Endothelial cell (in vitro differentiated cells): ENCODE data around the gene RAB3B. TPM values are rescaled to one million over a fixed set of nuclear protein-coding genes. Genes with fewer than 3 reads are reported as not detected.

Experiments
- DNase-seq: peaks from one replicate; pipeline ENCODE4 v3.0.0; 2021; ENCODE audit warnings: low spot score
- H3K27ac Mint-ChIP-seq: one replicate; pipeline ENCODE4 v1.8.0; 2021; ENCODE audit warnings: mixed read lengths, inconsistent platforms; ENCODE audit not compliant: unreplicated experiment
- H3K27me3 Mint-ChIP-seq: one replicate; pipeline ENCODE4 v1.8.0; 2021; ENCODE audit warnings: mild to moderate bottlenecking, moderate library complexity, mixed read lengths, inconsistent platforms; ENCODE audit not compliant: unreplicated experiment
- H3K36me3 Mint-ChIP-seq: one replicate; pipeline ENCODE4 v1.8.0; 2021; ENCODE audit warnings: mild to moderate bottlenecking, low read depth, mixed read lengths, inconsistent platforms; ENCODE audit not compliant: unreplicated experiment
- H3K4me1 Mint-ChIP-seq: one replicate; pipeline ENCODE4 v1.8.0; 2021; ENCODE audit warnings: mild to moderate bottlenecking, mixed read lengths, inconsistent platforms; ENCODE audit not compliant: unreplicated experiment
- H3K4me3 Mint-ChIP-seq: one replicate; pipeline ENCODE4 v1.8.0; 2021; ENCODE audit warnings: mild to moderate bottlenecking, mixed read lengths, inconsistent platforms; ENCODE audit not compliant: unreplicated experiment
- H3K9me3 Mint-ChIP-seq: one replicate; pipeline ENCODE4 v1.8.0; 2021; ENCODE audit warnings: mixed read lengths, inconsistent platforms; ENCODE audit not compliant: unreplicated experiment
- total RNA-seq: library from RNA; stranded (reverse); fragmentation: NEBNext Ultra II Directional; extraction: Animal tissue kit (Norgen Biotek cat#: 25700); gene quantifications from one replicate; pipeline ENCODE4 v1.2.1, GENCODE V29; 2021; ENCODE audit not compliant: unreplicated experiment
- TF ChIP-seq, protein P1 (sequence below): fragments of 200-600 bp; sonication (generic); IDR thresholded peaks from one replicate; pipeline ENCODE4 v1.5.0; 2021; ENCODE audit warnings: antibody characterized with exemption; ENCODE audit not compliant: unreplicated experiment

The RAB3B gene
- total RNA-seq, 1 donor from 2014 or later: 15.1 TPM

DNA sequence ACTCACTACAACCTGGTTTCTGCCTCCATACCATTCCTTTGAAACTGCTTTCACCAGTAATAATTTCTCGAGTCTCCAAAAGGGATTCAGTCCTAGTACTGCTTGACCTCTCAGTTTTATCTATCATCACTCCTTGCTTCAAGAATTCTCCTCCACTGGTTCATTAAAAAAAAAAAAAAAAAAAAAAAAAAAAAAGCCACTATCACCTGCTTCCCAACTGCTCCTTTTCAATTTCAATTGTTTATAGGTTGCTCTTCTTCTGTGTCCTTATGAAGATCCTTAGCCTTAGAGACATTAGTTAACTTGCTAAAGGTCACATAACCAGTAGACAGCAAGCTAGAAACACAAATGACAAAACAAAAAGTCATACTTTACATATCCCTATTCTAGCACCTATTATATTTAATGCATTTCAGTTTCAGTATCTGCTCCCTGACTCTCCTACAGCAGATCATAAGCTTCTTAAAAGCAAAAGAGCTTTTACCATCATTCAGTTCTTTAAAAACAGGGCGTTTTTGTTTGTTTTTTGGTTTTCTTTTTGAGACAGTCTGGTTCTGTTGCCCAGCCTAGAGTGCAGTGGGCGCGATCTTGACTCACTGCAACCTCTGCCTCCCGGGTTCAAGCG lies 119.0 kb downstream of the RAB3B start:
- Mint-ChIP-seq H3K36me3 (no peaks in the 10 kb centered on the region), H3K27ac (no peak overlapping the region), H3K9me3 (no peaks in the 10 kb centered on the region), H3K27me3 (peaks cover 2% of the 10 kb centered on the region), H3K4me1 (peaks cover 19% of the 10 kb centered on the region), H3K4me3 (no peak overlapping the region)
- DNase-seq: no peak
- TF ChIP-seq, protein P1, sequence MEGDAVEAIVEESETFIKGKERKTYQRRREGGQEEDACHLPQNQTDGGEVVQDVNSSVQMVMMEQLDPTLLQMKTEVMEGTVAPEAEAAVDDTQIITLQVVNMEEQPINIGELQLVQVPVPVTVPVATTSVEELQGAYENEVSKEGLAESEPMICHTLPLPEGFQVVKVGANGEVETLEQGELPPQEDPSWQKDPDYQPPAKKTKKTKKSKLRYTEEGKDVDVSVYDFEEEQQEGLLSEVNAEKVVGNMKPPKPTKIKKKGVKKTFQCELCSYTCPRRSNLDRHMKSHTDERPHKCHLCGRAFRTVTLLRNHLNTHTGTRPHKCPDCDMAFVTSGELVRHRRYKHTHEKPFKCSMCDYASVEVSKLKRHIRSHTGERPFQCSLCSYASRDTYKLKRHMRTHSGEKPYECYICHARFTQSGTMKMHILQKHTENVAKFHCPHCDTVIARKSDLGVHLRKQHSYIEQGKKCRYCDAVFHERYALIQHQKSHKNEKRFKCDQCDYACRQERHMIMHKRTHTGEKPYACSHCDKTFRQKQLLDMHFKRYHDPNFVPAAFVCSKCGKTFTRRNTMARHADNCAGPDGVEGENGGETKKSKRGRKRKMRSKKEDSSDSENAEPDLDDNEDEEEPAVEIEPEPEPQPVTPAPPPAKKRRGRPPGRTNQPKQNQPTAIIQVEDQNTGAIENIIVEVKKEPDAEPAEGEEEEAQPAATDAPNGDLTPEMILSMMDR: no peak

- no peak overlapping the region for H3K27ac Mint-ChIP-seq
- H3K27me3 Mint-ChIP-seq: peaks cover 2% of the 10 kb centered on the region
- no peak overlapping the region for H3K4me3 Mint-ChIP-seq
- no peaks in the 10 kb centered on the region for H3K9me3 Mint-ChIP-seq
- H3K4me1 Mint-ChIP-seq: peaks cover 19% of the 10 kb centered on the region
- TF ChIP-seq, protein P1: no peak
- no peaks in the 10 kb centered on the region for H3K36me3 Mint-ChIP-seq
- no peak for DNase-seq
Measured at GRCh38 chr1:51870603-51871350, 119.7 kb downstream of the RAB3B start.

- H3K36me3 Mint-ChIP-seq: no peaks in the 10 kb centered on the region
- TF ChIP-seq, protein P1: no peak
- H3K9me3 Mint-ChIP-seq: no peaks in the 10 kb centered on the region
- peaks cover 11% of the 10 kb centered on the region for H3K4me1 Mint-ChIP-seq
- peaks cover 2% of the 10 kb centered on the region for H3K27me3 Mint-ChIP-seq
- no peak overlapping the region for H3K4me3 Mint-ChIP-seq
- DNase-seq: no peak
- no peak overlapping the region for H3K27ac Mint-ChIP-seq
Measured at GRCh38 chr1:51867479-51868232, 122.8 kb downstream of the RAB3B start.

DNA sequence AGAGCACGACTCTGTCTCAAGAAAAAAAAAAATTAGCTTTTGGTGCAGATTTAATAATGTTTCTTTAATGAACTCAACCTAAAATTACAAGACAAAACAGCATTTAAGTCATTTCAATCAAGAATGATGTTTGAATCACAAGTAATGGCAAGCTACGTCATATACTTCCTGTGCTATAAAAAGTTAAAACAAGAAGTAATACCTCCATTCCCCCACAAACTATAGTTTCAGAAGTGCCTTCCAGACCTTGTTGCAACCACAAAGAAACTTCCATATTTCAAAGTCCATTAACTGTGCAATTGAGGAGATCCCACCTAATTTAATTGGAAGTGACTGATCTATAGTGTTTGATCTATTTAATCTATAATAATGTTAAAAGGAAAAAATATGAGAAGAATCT lies 127.1 kb downstream of the RAB3B start:
- Mint-ChIP-seq H3K27me3 (no peaks in the 10 kb centered on the region), H3K27ac (no peak overlapping the region), H3K4me3 (no peak overlapping the region), H3K9me3 (no peaks in the 10 kb centered on the region), H3K4me1 (peaks cover 11% of the 10 kb centered on the region), H3K36me3 (no peaks in the 10 kb centered on the region)
- TF ChIP-seq, protein P1: no peak
- no peak for DNase-seq
